ENCODE data around the gene CDT1.

Gene CDT1

DNA sequence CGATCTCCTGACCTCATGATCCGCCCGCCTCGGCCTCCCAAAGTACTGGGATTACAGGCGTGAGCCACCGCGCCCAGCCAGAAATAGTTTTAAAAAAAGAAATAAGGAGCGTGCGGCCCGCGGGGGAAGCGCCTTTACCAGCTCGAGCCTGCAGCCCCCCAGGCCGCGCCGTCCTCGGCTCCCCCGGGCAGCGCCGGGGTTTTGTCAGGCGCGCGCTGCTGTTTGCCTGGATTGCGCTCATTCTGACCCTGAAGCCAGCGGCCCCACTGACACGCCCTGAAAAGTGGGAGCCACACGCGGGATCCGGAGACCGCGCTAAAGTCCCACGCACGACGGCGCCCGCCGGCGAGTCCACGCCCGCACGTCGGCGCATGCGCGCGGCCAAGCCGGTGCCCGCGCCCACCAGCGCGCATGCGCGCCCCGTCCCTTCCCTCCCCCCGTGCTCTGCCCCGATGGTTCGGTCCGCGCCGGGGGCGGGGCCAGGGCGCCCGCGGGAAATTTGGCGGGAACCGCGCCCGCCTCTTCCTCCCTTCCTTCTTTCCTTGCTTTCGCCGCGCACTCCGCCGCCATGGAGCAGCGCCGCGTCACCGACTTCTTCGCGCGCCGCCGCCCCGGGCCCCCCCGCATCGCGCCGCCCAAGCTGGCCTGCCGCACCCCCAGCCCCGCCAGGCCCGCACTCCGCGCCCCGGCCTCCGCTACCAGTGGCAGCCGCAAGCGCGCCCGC is at the start of gene CDT1:
Gene CDT1, plus strand, starts transcription at position 526 of the 724 bp plus-strand sequence. Its CDS starts 43 bp downstream, at position 569.
- no peaks in the 10 kb centered on the region for H3K27me3 ChIP-seq (ENCODE audit: control insufficient read depth, insufficient read depth, low read length)
- H3K36me3 ChIP-seq (ENCODE audit: control insufficient read depth, low read depth, low read length): peaks cover 37% of the 10 kb centered on the region
- H3K9me3 ChIP-seq (ENCODE audit: control insufficient read depth, low read depth, low read length): no peaks in the 10 kb centered on the region
- H3K4me1 ChIP-seq (ENCODE audit: control insufficient read depth, low read depth, low read length): peaks cover 5% of the 10 kb centered on the region
- peak within 1 kb of the TSS; percentile 80 for H3K4me3 ChIP-seq (ENCODE audit: low read length)
- H3K27ac ChIP-seq (ENCODE audit: low read length): no peak within 1 kb of the TSS
- H3K9ac ChIP-seq (ENCODE audit: low read length): peak within 1 kb of the TSS; percentile 76

- no peaks in the 10 kb centered on the region for H3K36me3 ChIP-seq (ENCODE audit: control insufficient read depth, low read depth, low read length)
- H3K27ac ChIP-seq (ENCODE audit: low read length): no peak overlapping the region
- H3K9me3 ChIP-seq (ENCODE audit: control insufficient read depth, low read depth, low read length): no peaks in the 10 kb centered on the region
- H3K4me3 ChIP-seq (ENCODE audit: low read length): no peak overlapping the region
- H3K27me3 ChIP-seq (ENCODE audit: control insufficient read depth, insufficient read depth, low read length): no peaks in the 10 kb centered on the region
- no peak overlapping the region for H3K9ac ChIP-seq (ENCODE audit: low read length)
- H3K4me1 ChIP-seq (ENCODE audit: control insufficient read depth, low read depth, low read length): peaks cover 12% of the 10 kb centered on the region
These were observed 49.3 kb upstream of the CDT1 start for GRCh38 chr16:88754109-88754911.

DNA sequence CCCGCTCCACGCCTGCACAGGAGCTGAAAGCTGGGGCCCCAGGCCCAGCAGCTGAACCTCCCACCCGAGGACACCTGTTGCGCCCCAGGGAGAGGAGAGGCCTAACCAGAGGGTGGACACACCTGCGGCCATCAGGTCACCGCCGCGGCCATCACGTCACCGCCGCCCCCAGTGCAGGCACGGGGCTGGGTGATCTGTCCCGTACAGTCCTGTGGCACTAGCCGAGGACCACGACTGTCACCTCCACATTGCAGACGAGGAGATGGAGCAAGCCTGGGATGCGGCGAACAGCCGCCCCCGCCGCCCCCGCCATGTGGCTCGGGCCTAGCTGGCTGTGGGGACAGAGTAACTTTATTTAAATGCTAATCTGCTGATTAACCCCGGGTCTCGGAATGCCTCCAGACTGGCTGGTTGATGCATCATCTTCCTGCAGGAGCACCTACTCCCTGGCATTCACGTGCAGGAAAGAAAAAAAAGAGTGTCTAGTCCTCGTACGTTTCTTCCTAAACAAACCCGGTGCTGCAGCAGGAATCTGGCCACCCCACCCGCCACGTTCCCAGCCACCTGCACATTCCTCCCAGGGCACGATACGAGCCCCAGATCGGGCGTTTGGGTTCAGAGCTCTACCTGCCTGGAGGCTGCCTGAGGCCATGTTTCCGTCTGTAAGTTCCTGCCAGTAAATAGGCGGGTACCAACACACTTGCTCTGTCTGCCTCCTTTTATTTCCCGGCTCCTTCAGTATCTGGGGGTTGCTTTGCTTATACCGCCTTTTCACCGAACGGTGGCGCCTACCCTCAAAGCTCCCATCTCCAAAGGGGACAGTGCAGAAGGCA is 48.5 kb upstream of the CDT1 start:
- Histone ChIP-seq H3K36me3 (ENCODE audit: control insufficient read depth, low read depth, low read length) (no peaks in the 10 kb centered on the region), H3K4me3 (ENCODE audit: low read length) (no peak overlapping the region), H3K4me1 (ENCODE audit: control insufficient read depth, low read depth, low read length) (peaks cover 12% of the 10 kb centered on the region), H3K9ac (ENCODE audit: low read length) (no peak overlapping the region), H3K27me3 (ENCODE audit: control insufficient read depth, insufficient read depth, low read length) (no peaks in the 10 kb centered on the region), H3K9me3 (ENCODE audit: control insufficient read depth, low read depth, low read length) (no peaks in the 10 kb centered on the region), H3K27ac (ENCODE audit: low read length) (no peak overlapping the region)

DNA sequence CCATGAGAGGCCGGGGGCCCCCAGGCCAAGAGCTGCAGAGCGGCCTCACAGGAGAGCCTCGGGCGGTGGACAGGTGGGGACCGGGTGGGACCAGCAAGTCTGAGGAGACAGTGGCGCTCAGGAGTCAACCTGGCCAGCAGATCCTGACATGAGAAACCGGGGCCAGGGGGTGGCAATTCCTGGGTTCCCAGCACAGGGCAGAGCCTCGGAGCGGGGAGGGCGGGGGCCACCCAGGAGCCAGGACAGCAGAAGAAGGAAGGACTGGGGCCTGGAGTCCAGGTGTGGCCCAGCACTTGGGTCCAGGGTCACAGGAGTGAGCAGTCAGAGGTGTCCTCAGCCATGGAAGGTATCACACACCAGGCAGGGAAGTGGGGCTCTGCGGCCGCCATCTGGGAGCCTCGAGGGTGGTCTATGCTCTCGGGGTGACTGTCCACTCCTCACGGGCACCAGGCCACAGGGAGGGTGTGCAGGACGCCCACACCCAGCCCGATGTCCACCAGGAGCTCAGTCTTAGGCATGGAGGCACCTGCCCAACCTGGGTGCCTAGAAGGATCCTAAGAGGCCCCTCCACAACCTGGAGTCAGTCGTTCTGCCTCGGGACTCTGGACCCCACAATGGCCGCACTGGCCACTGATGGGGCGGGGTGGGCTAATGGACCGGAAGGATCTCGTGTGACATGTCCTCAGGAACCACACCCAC is 47.7 kb upstream of the CDT1 start:
- Histone ChIP-seq H3K36me3 (ENCODE audit: control insufficient read depth, low read depth, low read length) (no peaks in the 10 kb centered on the region), H3K9me3 (ENCODE audit: control insufficient read depth, low read depth, low read length) (no peaks in the 10 kb centered on the region), H3K9ac (ENCODE audit: low read length) (no peak overlapping the region), H3K4me1 (ENCODE audit: control insufficient read depth, low read depth, low read length) (peaks cover 12% of the 10 kb centered on the region), H3K27ac (ENCODE audit: low read length) (no peak overlapping the region), H3K4me3 (ENCODE audit: low read length) (no peak overlapping the region), H3K27me3 (ENCODE audit: control insufficient read depth, insufficient read depth, low read length) (no peaks in the 10 kb centered on the region)

DNA sequence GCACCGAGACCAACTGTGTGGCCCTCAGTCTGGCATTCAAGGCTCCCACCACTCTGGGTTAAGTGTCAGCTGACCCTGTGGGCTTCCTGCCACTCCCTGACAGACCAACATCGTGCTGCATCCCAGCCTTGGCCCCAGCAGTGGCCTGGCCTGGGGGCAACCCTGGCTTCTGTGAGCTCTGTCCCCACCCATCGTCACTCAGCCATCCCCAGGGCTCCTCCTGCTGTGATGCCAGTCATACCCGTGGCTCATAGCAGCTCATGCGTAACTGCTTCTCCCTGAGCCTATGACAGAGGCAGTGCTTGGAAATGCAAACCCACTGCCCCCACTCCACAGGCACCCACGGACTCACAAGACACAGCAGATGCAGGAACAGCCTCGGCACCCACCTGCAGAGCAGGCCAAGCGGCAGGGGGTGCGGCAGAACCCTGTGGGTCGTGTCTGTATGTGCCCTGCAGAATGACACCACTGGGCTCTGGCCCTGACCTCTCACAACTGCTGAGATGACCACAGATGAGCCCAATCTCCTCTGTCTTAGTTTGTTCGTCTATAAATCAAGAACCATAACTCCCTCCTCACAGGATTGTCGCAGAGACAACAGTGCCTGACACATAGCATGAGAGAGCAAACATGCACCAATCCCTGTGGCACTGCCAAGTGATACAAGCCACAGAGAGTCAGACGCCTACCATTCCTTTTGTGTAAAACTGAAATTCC is 45.2 kb upstream of the CDT1 start:
- no peaks in the 10 kb centered on the region for H3K27me3 ChIP-seq (ENCODE audit: control insufficient read depth, insufficient read depth, low read length)
- no peak overlapping the region for H3K9ac ChIP-seq (ENCODE audit: low read length)
- H3K27ac ChIP-seq (ENCODE audit: low read length): no peak overlapping the region
- H3K36me3 ChIP-seq (ENCODE audit: control insufficient read depth, low read depth, low read length): no peaks in the 10 kb centered on the region
- no peaks in the 10 kb centered on the region for H3K9me3 ChIP-seq (ENCODE audit: control insufficient read depth, low read depth, low read length)
- H3K4me1 ChIP-seq (ENCODE audit: control insufficient read depth, low read depth, low read length): peaks cover 16% of the 10 kb centered on the region
- H3K4me3 ChIP-seq (ENCODE audit: low read length): no peak overlapping the region

DNA sequence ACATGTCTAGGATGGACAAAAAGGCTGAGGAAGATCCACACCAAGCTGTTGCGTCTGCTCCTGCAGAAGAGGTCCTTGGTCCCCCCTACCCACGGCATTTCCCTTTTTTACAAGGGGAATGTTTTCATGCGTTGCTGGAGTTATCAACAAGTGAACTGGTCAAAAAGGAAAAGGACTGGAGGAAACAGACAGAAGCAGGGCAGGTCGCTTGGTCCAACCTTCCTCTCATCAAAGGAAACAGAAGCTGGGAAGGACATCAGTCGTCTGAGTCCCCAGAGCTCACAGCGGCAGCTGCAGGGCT is 44.7 kb upstream of the CDT1 start:
- H3K4me3 ChIP-seq (ENCODE audit: low read length): no peak overlapping the region
- no peaks in the 10 kb centered on the region for H3K9me3 ChIP-seq (ENCODE audit: control insufficient read depth, low read depth, low read length)
- peaks cover 21% of the 10 kb centered on the region for H3K4me1 ChIP-seq (ENCODE audit: control insufficient read depth, low read depth, low read length)
- no peak overlapping the region for H3K9ac ChIP-seq (ENCODE audit: low read length)
- H3K27ac ChIP-seq (ENCODE audit: low read length): no peak overlapping the region
- no peaks in the 10 kb centered on the region for H3K36me3 ChIP-seq (ENCODE audit: control insufficient read depth, low read depth, low read length)
- H3K27me3 ChIP-seq (ENCODE audit: control insufficient read depth, insufficient read depth, low read length): no peaks in the 10 kb centered on the region

DNA sequence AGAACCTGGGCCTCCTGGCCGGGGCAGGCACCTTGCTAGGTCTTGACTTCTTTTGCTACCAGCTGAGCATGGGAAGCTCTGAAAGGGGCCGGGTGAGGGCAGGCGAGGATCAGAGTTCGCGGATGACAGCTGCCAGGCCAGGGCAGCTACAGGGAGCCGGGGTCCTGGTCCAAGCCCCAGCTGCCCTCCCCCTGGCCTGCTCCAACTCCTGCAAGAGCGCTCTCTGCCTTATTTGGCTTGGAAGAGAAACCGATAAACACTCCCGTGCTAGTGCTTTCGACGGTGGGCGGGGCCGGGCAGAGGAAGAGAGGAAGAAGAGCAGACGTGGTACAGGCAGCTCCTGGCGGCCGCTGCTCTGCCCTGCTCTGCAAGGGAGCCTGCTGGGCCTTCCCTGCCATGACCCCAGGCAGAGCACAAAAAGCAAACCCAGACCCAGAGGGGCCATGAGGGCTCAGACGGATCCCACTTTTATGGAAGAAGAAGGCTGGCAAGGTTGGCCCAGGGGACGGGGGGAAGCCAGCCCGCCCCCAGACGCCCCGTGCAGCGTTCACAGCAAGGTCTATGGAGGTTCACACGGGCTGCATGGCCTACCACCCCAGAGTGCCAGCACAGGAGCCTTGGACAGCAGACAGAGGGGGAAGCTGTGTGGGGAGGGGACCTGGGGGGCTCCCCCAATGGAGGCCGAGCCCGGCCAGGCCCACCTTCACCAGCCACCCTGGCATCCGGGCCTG is 44.2 kb upstream of the CDT1 start:
- peaks cover 24% of the 10 kb centered on the region for H3K4me1 ChIP-seq (ENCODE audit: control insufficient read depth, low read depth, low read length)
- H3K27ac ChIP-seq (ENCODE audit: low read length): no peak overlapping the region
- H3K9ac ChIP-seq (ENCODE audit: low read length): no peak overlapping the region
- H3K27me3 ChIP-seq (ENCODE audit: control insufficient read depth, insufficient read depth, low read length): no peaks in the 10 kb centered on the region
- no peaks in the 10 kb centered on the region for H3K9me3 ChIP-seq (ENCODE audit: control insufficient read depth, low read depth, low read length)
- no peaks in the 10 kb centered on the region for H3K36me3 ChIP-seq (ENCODE audit: control insufficient read depth, low read depth, low read length)
- H3K4me3 ChIP-seq (ENCODE audit: low read length): no peak overlapping the region

GRCh38 chr16:88759976-88760350 is 43.6 kb upstream of the CDT1 start:
- no peaks in the 10 kb centered on the region for H3K9me3 ChIP-seq (ENCODE audit: control insufficient read depth, low read depth, low read length)
- no peak overlapping the region for H3K4me3 ChIP-seq (ENCODE audit: low read length)
- H3K9ac ChIP-seq (ENCODE audit: low read length): no peak overlapping the region
- no peaks in the 10 kb centered on the region for H3K27me3 ChIP-seq (ENCODE audit: control insufficient read depth, insufficient read depth, low read length)
- H3K36me3 ChIP-seq (ENCODE audit: control insufficient read depth, low read depth, low read length): no peaks in the 10 kb centered on the region
- H3K4me1 ChIP-seq (ENCODE audit: control insufficient read depth, low read depth, low read length): peaks cover 25% of the 10 kb centered on the region
- H3K27ac ChIP-seq (ENCODE audit: low read length): no peak overlapping the region

DNA sequence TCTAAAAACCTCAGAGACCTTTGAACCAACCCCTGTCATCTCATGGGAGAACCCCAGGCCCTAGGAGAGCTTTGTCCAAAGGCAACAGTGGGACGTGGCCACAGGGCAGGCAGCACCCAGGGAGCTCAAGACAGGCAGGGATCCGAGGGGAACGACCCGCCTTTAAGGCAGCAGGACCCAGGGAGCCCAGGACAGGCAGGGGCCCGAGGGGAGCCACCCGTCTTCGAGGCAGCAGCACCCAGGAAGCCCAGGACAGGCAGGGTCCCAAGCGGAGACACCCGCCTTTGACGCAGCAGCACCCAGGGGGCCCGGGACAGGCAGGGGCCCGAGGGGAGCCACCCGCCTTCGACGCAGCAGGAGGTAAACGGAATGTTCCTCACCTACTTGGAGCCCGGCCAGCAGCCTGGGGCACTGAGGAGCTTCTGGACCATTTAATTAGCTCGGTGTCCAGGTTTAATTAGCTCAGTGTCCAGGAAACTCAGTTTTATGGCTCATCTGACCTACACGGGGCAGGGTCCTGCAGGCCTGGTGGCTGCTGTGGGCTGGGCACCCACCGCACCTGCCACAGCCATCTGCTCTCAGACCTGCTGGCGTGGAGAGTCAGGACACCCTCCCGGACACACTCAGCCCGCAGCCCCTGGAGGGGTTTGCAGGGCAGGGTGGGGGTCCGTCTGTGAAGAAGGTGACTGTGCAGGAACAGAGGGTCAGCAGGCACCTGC is 43.0 kb upstream of the CDT1 start:
- peaks cover 22% of the 10 kb centered on the region for H3K4me1 ChIP-seq (ENCODE audit: control insufficient read depth, low read depth, low read length)
- no peak overlapping the region for H3K9ac ChIP-seq (ENCODE audit: low read length)
- no peak overlapping the region for H3K4me3 ChIP-seq (ENCODE audit: low read length)
- no peaks in the 10 kb centered on the region for H3K36me3 ChIP-seq (ENCODE audit: control insufficient read depth, low read depth, low read length)
- H3K27ac ChIP-seq (ENCODE audit: low read length): no peak overlapping the region
- H3K27me3 ChIP-seq (ENCODE audit: control insufficient read depth, insufficient read depth, low read length): no peaks in the 10 kb centered on the region
- H3K9me3 ChIP-seq (ENCODE audit: control insufficient read depth, low read depth, low read length): no peaks in the 10 kb centered on the region

- no peak overlapping the region for H3K4me3 ChIP-seq (ENCODE audit: low read length)
- H3K27me3 ChIP-seq (ENCODE audit: control insufficient read depth, insufficient read depth, low read length): no peaks in the 10 kb centered on the region
- H3K4me1 ChIP-seq (ENCODE audit: control insufficient read depth, low read depth, low read length): peaks cover 22% of the 10 kb centered on the region
- H3K27ac ChIP-seq (ENCODE audit: low read length): no peak overlapping the region
- H3K9ac ChIP-seq (ENCODE audit: low read length): no peak overlapping the region
- H3K9me3 ChIP-seq (ENCODE audit: control insufficient read depth, low read depth, low read length): no peaks in the 10 kb centered on the region
- H3K36me3 ChIP-seq (ENCODE audit: control insufficient read depth, low read depth, low read length): no peaks in the 10 kb centered on the region
These were observed 42.5 kb upstream of the CDT1 start for GRCh38 chr16:88761143-88761534.

All from iPS-18a (cell line).